ENCODE results near the gene LEFTY1. TPM values are rescaled to one million over a fixed set of nuclear protein-coding genes. Genes with fewer than 3 reads are reported as not detected.
A peak's percentile ranks its signal among the peaks of the same experiment; 100 is the strongest.

LEFTY1 gene
- polyA plus RNA-seq, 1 donor from 2014 or later = 4.1 TPM

DNA sequence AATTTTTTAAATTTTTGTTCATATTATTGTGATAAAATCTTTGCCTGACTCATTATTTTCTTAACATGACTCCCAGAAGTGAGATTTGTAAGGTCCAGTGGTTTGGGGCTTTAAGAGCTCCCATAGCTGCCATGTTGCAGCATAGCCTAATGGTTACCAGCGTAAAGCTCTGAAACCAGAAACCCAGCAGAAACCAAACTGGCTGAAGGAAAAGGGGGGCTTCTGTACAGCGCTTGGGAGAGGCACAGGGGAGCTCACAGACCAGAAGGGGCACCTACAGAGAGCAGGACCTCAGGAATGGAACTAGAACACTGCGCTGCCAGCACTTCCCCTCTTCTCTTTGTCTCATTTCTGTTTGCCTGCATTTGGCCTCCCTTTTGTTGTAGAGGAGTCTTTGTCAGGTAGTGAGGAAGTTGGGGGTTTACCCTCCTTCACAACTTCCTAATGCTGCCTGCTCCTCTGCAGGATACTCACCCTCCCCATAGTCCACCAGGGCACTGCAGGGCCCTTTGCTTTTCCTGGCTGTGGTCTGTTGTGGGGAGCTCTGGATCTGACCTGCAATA lies 37.7 kb upstream of the LEFTY1 start (continued):
- no peak for TF ChIP-seq EZH2 (IDR thresholded peaks at IDR 0.05; ENCODE audit: borderline replicate concordance, insufficient read depth, low read length, poor library complexity, severe bottlenecking)

- H3K9ac ChIP-seq (ENCODE audit: low read length) = peak within 1 kb of the TSS; percentile 91
- no peaks in the 10 kb centered on the region for H3K36me3 ChIP-seq (ENCODE audit: insufficient read depth, low read length)
- peak within 1 kb of the TSS; percentile 91 for H2AFZ ChIP-seq (ENCODE audit: low read depth, low read length)
- H3K4me3 ChIP-seq (ENCODE audit: low read length) = peak within 1 kb of the TSS; percentile 87
- no peaks in the 10 kb centered on the region for H3K27me3 ChIP-seq (ENCODE audit: insufficient read depth, low read depth, low read length)
- H3F3A ChIP-seq (ENCODE audit: insufficient read depth, low read length, poor library complexity, severe bottlenecking) = no peaks in the 10 kb centered on the region
- peaks cover 6% of the 10 kb centered on the region for H3K79me2 ChIP-seq (replicated peaks; ENCODE audit: insufficient read depth, low read length)
- TF ChIP-seq MXI1 (conservative IDR thresholded peaks at IDR 0.05; ENCODE audit: poor library complexity, severe bottlenecking) (peak; percentile 92), TAF1 (IDR thresholded peaks at IDR 0.05; ENCODE audit: low read depth) (no peak), SMC3 (conservative IDR thresholded peaks at IDR 0.05; ENCODE audit: poor library complexity) (peak; percentile 62), POLR2AphosphoS5 (IDR thresholded peaks at IDR 0.05) (peak; percentile 93), EP300 (conservative IDR thresholded peaks at IDR 0.05; ENCODE audit: poor library complexity, severe bottlenecking) (peak; percentile 42), EZH2 (IDR thresholded peaks at IDR 0.05; ENCODE audit: borderline replicate concordance, insufficient read depth, low read length, poor library complexity, severe bottlenecking) (no peak), RAD21 (conservative IDR thresholded peaks at IDR 0.05) (peak; percentile 50), REST (IDR thresholded peaks at IDR 0.05; ENCODE audit: borderline replicate concordance) (peak; percentile 82)
- TF ChIP-seq, protein P1, sequence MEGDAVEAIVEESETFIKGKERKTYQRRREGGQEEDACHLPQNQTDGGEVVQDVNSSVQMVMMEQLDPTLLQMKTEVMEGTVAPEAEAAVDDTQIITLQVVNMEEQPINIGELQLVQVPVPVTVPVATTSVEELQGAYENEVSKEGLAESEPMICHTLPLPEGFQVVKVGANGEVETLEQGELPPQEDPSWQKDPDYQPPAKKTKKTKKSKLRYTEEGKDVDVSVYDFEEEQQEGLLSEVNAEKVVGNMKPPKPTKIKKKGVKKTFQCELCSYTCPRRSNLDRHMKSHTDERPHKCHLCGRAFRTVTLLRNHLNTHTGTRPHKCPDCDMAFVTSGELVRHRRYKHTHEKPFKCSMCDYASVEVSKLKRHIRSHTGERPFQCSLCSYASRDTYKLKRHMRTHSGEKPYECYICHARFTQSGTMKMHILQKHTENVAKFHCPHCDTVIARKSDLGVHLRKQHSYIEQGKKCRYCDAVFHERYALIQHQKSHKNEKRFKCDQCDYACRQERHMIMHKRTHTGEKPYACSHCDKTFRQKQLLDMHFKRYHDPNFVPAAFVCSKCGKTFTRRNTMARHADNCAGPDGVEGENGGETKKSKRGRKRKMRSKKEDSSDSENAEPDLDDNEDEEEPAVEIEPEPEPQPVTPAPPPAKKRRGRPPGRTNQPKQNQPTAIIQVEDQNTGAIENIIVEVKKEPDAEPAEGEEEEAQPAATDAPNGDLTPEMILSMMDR (IDR thresholded peaks at IDR 0.05; ENCODE audit: poor library complexity, severe bottlenecking) = peak; percentile 30
- H4K20me1 ChIP-seq (ENCODE audit: insufficient read depth) = no peaks in the 10 kb centered on the region
- no peaks in the 10 kb centered on the region for H3K9me2 ChIP-seq (ENCODE audit: insufficient read depth, low read length)
- peak within 1 kb of the TSS; percentile 88 for H3K4me2 ChIP-seq (ENCODE audit: low read length)
- H3K9me3 ChIP-seq (ENCODE audit: low read length) = no peaks in the 10 kb centered on the region
- peak within 1 kb of the TSS; percentile 84 for H3K27ac ChIP-seq (ENCODE audit: low read length)
Observed at GRCh38 chr1:225923692-225924555, 35.0 kb upstream of the LEFTY1 start, which contains the start of gene PYCR2. TSS of gene PYCR2 (minus strand) at chr1:225924250. CDS start at chr1:225924110, 140 bp downstream.

DNA sequence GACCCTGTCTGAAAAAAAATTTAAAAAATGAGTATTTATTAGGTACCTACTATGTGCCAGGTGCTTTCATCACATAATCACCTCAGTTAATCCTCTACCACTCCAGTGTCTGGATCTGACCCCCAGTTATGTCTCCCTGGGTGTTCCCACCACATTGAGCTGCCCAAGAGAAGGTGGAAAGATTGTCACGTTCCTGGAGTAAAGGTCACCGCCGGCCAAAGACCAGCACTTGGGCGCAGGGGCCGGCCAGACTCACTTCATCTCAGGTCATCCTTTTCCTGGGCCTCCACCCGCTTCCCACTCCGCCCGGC lies 34.4 kb upstream of the LEFTY1 start:
- no peak for TF ChIP-seq EP300 (conservative IDR thresholded peaks at IDR 0.05; ENCODE audit: poor library complexity, severe bottlenecking)
- no peak for TF ChIP-seq SMC3 (conservative IDR thresholded peaks at IDR 0.05; ENCODE audit: poor library complexity)
- no peak for TF ChIP-seq REST (IDR thresholded peaks at IDR 0.05; ENCODE audit: borderline replicate concordance)
- no peak for TF ChIP-seq RAD21 (conservative IDR thresholded peaks at IDR 0.05)
- TF ChIP-seq POLR2AphosphoS5 (IDR thresholded peaks at IDR 0.05) = no peak
- TF ChIP-seq TAF1 (IDR thresholded peaks at IDR 0.05; ENCODE audit: low read depth) = no peak
- TF ChIP-seq, protein P1 (IDR thresholded peaks at IDR 0.05; ENCODE audit: poor library complexity, severe bottlenecking) = no peak
- TF ChIP-seq MXI1 (conservative IDR thresholded peaks at IDR 0.05; ENCODE audit: poor library complexity, severe bottlenecking) = no peak
- no peak for TF ChIP-seq EZH2 (IDR thresholded peaks at IDR 0.05; ENCODE audit: borderline replicate concordance, insufficient read depth, low read length, poor library complexity, severe bottlenecking)

More for the DNA sequence above, 34.4 kb upstream of the LEFTY1 start:
- no peaks in the 10 kb centered on the region for H3K9me3 ChIP-seq (ENCODE audit: low read length)
- peak overlapping the region; percentile 91 for H3K9ac ChIP-seq (ENCODE audit: low read length)
- H3K79me2 ChIP-seq (replicated peaks; ENCODE audit: insufficient read depth, low read length) = peaks cover 6% of the 10 kb centered on the region
- no peaks in the 10 kb centered on the region for H3K27me3 ChIP-seq (ENCODE audit: insufficient read depth, low read depth, low read length)
- H4K20me1 ChIP-seq (ENCODE audit: insufficient read depth) = no peaks in the 10 kb centered on the region
- no peaks in the 10 kb centered on the region for H3K36me3 ChIP-seq (ENCODE audit: insufficient read depth, low read length)
- peak overlapping the region; percentile 88 for H3K4me2 ChIP-seq (ENCODE audit: low read length)
- no peaks in the 10 kb centered on the region for H3K9me2 ChIP-seq (ENCODE audit: insufficient read depth, low read length)
- peak overlapping the region; percentile 91 for H2AFZ ChIP-seq (ENCODE audit: low read depth, low read length)
- H3F3A ChIP-seq (ENCODE audit: insufficient read depth, low read length, poor library complexity, severe bottlenecking) = no peaks in the 10 kb centered on the region
- peak overlapping the region; percentile 84 for H3K27ac ChIP-seq (ENCODE audit: low read length)
- peak overlapping the region; percentile 87 for H3K4me3 ChIP-seq (ENCODE audit: low read length)
